AG04449 (cell line): ENCODE results near the gene SAP130.

Experiments
- CTCF ChIA-PET: fragments of 350-600 bp; formaldehyde crosslinking; extraction: SDS; loops from one replicate; lab custom pipeline; 2021; ENCODE audit warnings: antibody characterized with exemption; lab: Yijun Ruan, JAX
- POLR2A ChIA-PET: fragments of 400-600, 350-600 bp; formaldehyde crosslinking; extraction: SDS; loops from one replicate; lab custom pipeline; 2020; ENCODE audit warnings: antibody characterized with exemption, inconsistent platforms; lab: Yijun Ruan, JAX
- DNase-seq: peaks from one replicate; pipeline ENCODE4 v3.0.0-alpha.2; 2010; ENCODE audit warnings: low read depth, low spot score
- H3K4me3 ChIP-seq: 2 replicates; pipeline ENCODE4 v1.5.1; 2011; ENCODE audit warnings: low read depth, mild to moderate bottlenecking, control low read depth, low read length
- CTCF ChIP-seq: IDR thresholded peaks from one replicate; pipeline ENCODE4 v1.5.1; 2011; ENCODE audit warnings: mild to moderate bottlenecking, moderate library complexity, low read length, control low read depth, inconsistent platforms; ENCODE audit not compliant: insufficient read depth; ENCODE audit errors: missing control alignments

Gene SAP130

GRCh38 chr2:127906206-127906926, 121.5 kb downstream of the SAP130 start:
- TF ChIP-seq CTCF = no peak
- DNase-seq = no peak
- H3K4me3 ChIP-seq = no peak overlapping the region
- ChIA-PET POLR2A (interaction anchor here (1.1 kb wide), 1 partner anchor 184 kb away, joined by 4 read pairs; the partner anchor contains the start of gene UGGT1), CTCF (no interaction called here)

- no peak overlapping the region for H3K4me3 ChIP-seq
- CTCF ChIA-PET = no interaction called here
- DNase-seq = no peak
- TF ChIP-seq CTCF = no peak
- POLR2A ChIA-PET = no interaction called here
Observed at GRCh38 chr2:127901339-127902056, 126.4 kb downstream of the SAP130 start.

GRCh38 chr2:127897531-127898211, 130.2 kb downstream of the SAP130 start:
- no peak for DNase-seq
- CTCF ChIA-PET = no interaction called here
- POLR2A ChIA-PET = no interaction called here
- TF ChIP-seq CTCF = no peak
- H3K4me3 ChIP-seq = no peak overlapping the region

GRCh38 chr2:127893494-127893893, 134.4 kb downstream of the SAP130 start:
- no peak for DNase-seq
- no peak overlapping the region for H3K4me3 ChIP-seq
- TF ChIP-seq CTCF = no peak
- ChIA-PET POLR2A (no interaction called here), CTCF (interaction anchor here (1.4 kb wide), 1 partner anchor 11 kb away, joined by 5 read pairs; no protein-coding TSS in a partner anchor)

- POLR2A ChIA-PET = no interaction called here
Observed at GRCh38 chr2:127893033-127893432, 134.8 kb downstream of the SAP130 start.

More at GRCh38 chr2:127893033-127893432, 134.8 kb downstream of the SAP130 start:
- H3K4me3 ChIP-seq = no peak overlapping the region
- no peak for DNase-seq
- CTCF ChIA-PET = interaction anchor here (1.4 kb wide), 1 partner anchor 11 kb away, joined by 5 read pairs; no protein-coding TSS in a partner anchor
- no peak for TF ChIP-seq CTCF
